SK-N-SH treated with all-trans-retinoic acid at 6 μM for 48 hours (cell line): ENCODE measurements around the gene ST6GALNAC1.

Source experiments
- ATAC-seq: fragments of 200-7000 bp; cut with Tn5 transposase; 3 replicates; pipeline ENCODE4 v1.9.1; 2020; ENCODE audit warnings: mild to moderate bottlenecking, moderate library complexity
- ARNTL ChIP-seq: fragments of 450-650 bp; formaldehyde crosslinking; IDR thresholded peaks from 2 replicates; pipeline ENCODE4 v1.5.0; 2020; ENCODE audit warnings: low read depth, mild to moderate bottlenecking, moderate library complexity, borderline replicate concordance
- BACH2 ChIP-seq: fragments of 250-450 bp; sonication (Bioruptor Pico); IDR thresholded peaks from 2 replicates; pipeline ENCODE4 v1.9.0; 2021; ENCODE audit warnings: mild to moderate bottlenecking, borderline replicate concordance
- CSDC2 ChIP-seq: fragments of 250-450 bp; sonication (Bioruptor Pico); IDR thresholded peaks from 2 replicates; pipeline ENCODE4 v1.5.0; 2020; ENCODE audit warnings: mild to moderate bottlenecking, moderate library complexity
- CSRNP3 ChIP-seq: fragments of 250-450 bp; sonication (Bioruptor Pico); IDR thresholded peaks from 2 replicates; pipeline ENCODE4 v1.5.1; 2021; ENCODE audit warnings: mild to moderate bottlenecking, moderate library complexity
- GLIS3 ChIP-seq: fragments of 250-450 bp; sonication (Bioruptor Pico); IDR thresholded peaks from 2 replicates; pipeline ENCODE4 v1.5.0; 2020; ENCODE audit warnings: mild to moderate bottlenecking, moderate library complexity
- ISL1 ChIP-seq: fragments of 250-450 bp; sonication (Bioruptor Pico); IDR thresholded peaks from 2 replicates; pipeline ENCODE4 v2.1.2; 2022; ENCODE audit warnings: mild to moderate bottlenecking, moderate library complexity
- OSR1 ChIP-seq: fragments of 250-450 bp; sonication (Bioruptor Pico); IDR thresholded peaks from 2 replicates; pipeline ENCODE4 v1.8.0; 2022; ENCODE audit warnings: moderate library complexity, mild to moderate bottlenecking, inconsistent platforms
- PPARA ChIP-seq: fragments of 250-450 bp; sonication (Bioruptor Pico); IDR thresholded peaks from 2 replicates; pipeline ENCODE4 v1.5.0; 2020; ENCODE audit warnings: mild to moderate bottlenecking, borderline replicate concordance
- RARB ChIP-seq: fragments of 250-450 bp; sonication (Bioruptor Pico); IDR thresholded peaks from 2 replicates; pipeline ENCODE4 v1.8.0; 2021; ENCODE audit warnings: mild to moderate bottlenecking, moderate library complexity
- SNAI2 ChIP-seq: fragments of 250-450 bp; sonication (Bioruptor Pico); IDR thresholded peaks from 2 replicates; pipeline ENCODE4 v1.5.0; 2020; ENCODE audit warnings: mild to moderate bottlenecking, moderate library complexity
- TCF4 ChIP-seq: fragments of 250-450 bp; sonication (Bioruptor Pico); IDR thresholded peaks from 2 replicates; pipeline ENCODE4 v1.8.0; 2021; ENCODE audit warnings: mild to moderate bottlenecking, moderate library complexity, borderline replicate concordance
- TOX ChIP-seq: fragments of 250-450 bp; sonication (Bioruptor Pico); IDR thresholded peaks from 2 replicates; pipeline ENCODE4 v1.8.0; 2021; ENCODE audit warnings: mild to moderate bottlenecking, moderate library complexity, borderline replicate concordance
- ZFP30 ChIP-seq: fragments of 450-650 bp; formaldehyde crosslinking; IDR thresholded peaks from 2 replicates; pipeline ENCODE4 v1.5.0; 2022; ENCODE audit warnings: mild to moderate bottlenecking, moderate library complexity
- ZNF565 ChIP-seq: fragments of 450-650 bp; formaldehyde crosslinking; conservative IDR thresholded peaks from 2 replicates; pipeline ENCODE4 v1.5.0; 2020; ENCODE audit warnings: low read depth, mild to moderate bottlenecking, moderate library complexity
- ZNF70 ChIP-seq: fragments of 450-650 bp; formaldehyde crosslinking; IDR thresholded peaks from 2 replicates; pipeline ENCODE4 v1.5.0; 2020; ENCODE audit warnings: mild to moderate bottlenecking, moderate library complexity
- TF ChIP-seq, protein P1 (sequence below): fragments of 250-450 bp; sonication (Bioruptor Pico); IDR thresholded peaks from 2 replicates; pipeline ENCODE4 v1.8.0; 2020; ENCODE audit warnings: mild to moderate bottlenecking, moderate library complexity, borderline replicate concordance
- TF ChIP-seq, protein P2 (sequence below): fragments of 250-450 bp; sonication (Bioruptor Pico); IDR thresholded peaks from 2 replicates; pipeline ENCODE4 v1.5.1; 2020; ENCODE audit warnings: low read depth, mild to moderate bottlenecking, moderate library complexity
- TF ChIP-seq, protein P3 (sequence below): fragments of 250-450 bp; sonication (Bioruptor Pico); IDR thresholded peaks from 2 replicates; pipeline ENCODE4 v1.5.0; 2020; ENCODE audit warnings: mild to moderate bottlenecking, moderate library complexity
- TF ChIP-seq, protein P4 (sequence below): fragments of 250-450 bp; sonication (Bioruptor Pico); IDR thresholded peaks from 2 replicates; pipeline ENCODE4 v1.8.0; 2021; ENCODE audit warnings: low read depth, mild to moderate bottlenecking, moderate library complexity, borderline replicate concordance

Gene ST6GALNAC1

GRCh38 chr17:76643553-76644148 is at the start of gene ST6GALNAC1:
ST6GALNAC1 (minus strand) TSS chr17:76643757; CDS start chr17:76643638, 119 bp downstream.
- no peak for ATAC-seq

DNA sequence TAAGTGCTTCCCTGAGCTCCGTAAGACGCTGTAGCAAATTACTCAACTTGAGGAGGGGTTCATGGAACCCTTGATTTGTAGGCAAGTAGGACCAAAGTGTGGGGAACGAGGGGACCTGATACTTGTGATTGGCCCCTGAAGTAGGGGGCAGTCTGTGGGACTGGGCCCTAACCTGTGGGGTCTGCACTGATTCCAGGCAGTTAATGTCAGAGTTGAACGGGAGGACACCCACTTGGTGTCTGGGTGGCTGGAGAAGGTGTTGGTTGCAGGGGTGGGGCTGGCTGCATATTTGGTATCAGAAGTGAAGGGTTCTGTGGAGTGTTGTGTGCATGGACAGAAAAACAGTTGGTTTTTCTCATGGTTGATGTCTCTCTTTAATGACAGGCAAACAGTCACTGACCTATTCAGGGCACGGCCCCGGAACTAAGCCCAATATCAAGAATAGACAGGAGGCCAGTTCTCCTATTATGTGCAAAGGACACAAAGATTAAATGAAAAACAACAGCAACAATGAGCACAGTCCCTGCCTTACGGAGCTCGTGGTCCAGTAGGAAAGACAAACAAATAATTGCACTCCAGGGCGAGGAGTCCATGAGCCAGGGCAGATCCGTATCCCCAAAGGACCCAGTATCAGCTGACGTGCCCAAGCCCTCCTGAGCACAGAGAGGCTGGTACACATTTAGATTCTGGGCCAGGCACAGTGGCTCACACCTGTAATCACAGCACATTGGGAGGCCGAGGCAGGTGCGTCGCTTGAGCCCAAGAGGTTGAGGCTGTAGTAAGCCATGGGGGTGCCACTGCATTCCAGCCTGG is 48.0 kb upstream of the ST6GALNAC1 start:
- ATAC-seq: no peak
- TF ChIP-seq, protein P1, sequence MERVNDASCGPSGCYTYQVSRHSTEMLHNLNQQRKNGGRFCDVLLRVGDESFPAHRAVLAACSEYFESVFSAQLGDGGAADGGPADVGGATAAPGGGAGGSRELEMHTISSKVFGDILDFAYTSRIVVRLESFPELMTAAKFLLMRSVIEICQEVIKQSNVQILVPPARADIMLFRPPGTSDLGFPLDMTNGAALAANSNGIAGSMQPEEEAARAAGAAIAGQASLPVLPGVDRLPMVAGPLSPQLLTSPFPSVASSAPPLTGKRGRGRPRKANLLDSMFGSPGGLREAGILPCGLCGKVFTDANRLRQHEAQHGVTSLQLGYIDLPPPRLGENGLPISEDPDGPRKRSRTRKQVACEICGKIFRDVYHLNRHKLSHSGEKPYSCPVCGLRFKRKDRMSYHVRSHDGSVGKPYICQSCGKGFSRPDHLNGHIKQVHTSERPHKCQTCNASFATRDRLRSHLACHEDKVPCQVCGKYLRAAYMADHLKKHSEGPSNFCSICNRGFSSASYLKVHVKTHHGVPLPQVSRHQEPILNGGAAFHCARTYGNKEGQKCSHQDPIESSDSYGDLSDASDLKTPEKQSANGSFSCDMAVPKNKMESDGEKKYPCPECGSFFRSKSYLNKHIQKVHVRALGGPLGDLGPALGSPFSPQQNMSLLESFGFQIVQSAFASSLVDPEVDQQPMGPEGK (CRISPR knock-in tag): no peak
- no peak for TF ChIP-seq RARB
- TF ChIP-seq GLIS3: no peak
- no peak for TF ChIP-seq ISL1
- TF ChIP-seq TOX (CRISPR knock-in tag): no peak
- TF ChIP-seq BACH2 (CRISPR knock-in tag): no peak
- no peak for TF ChIP-seq CSDC2 (CRISPR knock-in tag)
- TF ChIP-seq ZNF565 (CRISPR knock-in tag): no peak
- TF ChIP-seq, protein P2, sequence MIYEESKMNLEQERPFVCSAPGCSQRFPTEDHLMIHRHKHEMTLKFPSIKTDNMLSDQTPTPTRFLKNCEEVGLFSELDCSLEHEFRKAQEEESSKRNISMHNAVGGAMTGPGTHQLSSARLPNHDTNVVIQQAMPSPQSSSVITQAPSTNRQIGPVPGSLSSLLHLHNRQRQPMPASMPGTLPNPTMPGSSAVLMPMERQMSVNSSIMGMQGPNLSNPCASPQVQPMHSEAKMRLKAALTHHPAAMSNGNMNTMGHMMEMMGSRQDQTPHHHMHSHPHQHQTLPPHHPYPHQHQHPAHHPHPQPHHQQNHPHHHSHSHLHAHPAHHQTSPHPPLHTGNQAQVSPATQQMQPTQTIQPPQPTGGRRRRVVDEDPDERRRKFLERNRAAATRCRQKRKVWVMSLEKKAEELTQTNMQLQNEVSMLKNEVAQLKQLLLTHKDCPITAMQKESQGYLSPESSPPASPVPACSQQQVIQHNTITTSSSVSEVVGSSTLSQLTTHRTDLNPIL: no peak
- TF ChIP-seq PPARA (CRISPR knock-in tag): no peak
- TF ChIP-seq OSR1: no peak
- TF ChIP-seq, protein P3, sequence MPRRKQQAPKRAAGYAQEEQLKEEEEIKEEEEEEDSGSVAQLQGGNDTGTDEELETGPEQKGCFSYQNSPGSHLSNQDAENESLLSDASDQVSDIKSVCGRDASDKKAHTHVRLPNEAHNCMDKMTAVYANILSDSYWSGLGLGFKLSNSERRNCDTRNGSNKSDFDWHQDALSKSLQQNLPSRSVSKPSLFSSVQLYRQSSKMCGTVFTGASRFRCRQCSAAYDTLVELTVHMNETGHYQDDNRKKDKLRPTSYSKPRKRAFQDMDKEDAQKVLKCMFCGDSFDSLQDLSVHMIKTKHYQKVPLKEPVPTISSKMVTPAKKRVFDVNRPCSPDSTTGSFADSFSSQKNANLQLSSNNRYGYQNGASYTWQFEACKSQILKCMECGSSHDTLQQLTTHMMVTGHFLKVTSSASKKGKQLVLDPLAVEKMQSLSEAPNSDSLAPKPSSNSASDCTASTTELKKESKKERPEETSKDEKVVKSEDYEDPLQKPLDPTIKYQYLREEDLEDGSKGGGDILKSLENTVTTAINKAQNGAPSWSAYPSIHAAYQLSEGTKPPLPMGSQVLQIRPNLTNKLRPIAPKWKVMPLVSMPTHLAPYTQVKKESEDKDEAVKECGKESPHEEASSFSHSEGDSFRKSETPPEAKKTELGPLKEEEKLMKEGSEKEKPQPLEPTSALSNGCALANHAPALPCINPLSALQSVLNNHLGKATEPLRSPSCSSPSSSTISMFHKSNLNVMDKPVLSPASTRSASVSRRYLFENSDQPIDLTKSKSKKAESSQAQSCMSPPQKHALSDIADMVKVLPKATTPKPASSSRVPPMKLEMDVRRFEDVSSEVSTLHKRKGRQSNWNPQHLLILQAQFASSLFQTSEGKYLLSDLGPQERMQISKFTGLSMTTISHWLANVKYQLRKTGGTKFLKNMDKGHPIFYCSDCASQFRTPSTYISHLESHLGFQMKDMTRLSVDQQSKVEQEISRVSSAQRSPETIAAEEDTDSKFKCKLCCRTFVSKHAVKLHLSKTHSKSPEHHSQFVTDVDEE (CRISPR knock-in tag): no peak
- no peak for TF ChIP-seq CSRNP3 (CRISPR knock-in tag)
- TF ChIP-seq ARNTL (CRISPR knock-in tag): no peak

More at GRCh38 chr17:76643553-76644148, at the start of gene ST6GALNAC1:
- TF ChIP-seq GLIS3 (no peak), ZNF70 (CRISPR knock-in tag) (no peak), ARNTL (CRISPR knock-in tag) (no peak), TCF4 (no peak), RARB (no peak), ISL1 (no peak), ZNF565 (CRISPR knock-in tag) (no peak), SNAI2 (no peak)
- TF ChIP-seq, protein P2: no peak

DNA sequence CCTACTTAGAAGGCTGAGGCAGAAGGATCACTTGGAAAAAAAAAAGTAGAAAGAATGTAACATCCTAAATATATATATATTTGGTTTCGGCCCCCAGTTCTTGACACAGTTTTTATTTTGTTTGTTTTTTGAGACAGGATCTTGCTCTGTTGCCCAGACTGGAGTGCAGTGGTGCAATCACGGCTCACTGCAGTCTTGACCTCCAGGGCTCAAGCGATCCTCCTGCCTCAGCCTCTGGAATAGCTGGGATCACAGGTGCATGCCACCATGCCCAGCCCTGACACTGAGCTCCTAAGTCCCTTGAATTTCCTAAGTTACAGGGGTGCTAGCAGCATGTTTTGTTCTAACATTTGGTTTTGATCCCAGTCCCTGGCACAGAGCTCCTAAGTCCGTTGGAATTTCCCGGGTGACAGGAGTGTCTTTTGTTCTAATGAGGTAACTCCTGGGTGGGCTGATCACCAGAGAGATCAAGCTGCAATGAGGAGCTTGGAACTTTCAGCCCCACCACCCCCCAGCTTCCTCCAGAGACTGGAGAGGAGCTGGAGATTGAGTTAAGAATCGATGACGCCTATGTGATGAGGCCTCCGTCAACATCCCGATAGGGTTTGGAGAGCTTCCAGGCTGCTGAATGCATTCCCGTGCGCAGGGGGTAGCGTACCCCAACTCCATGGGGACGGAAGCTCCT is 47.2 kb upstream of the ST6GALNAC1 start:
- no peak for ATAC-seq
- no peak for TF ChIP-seq GLIS3
- TF ChIP-seq, protein P4, sequence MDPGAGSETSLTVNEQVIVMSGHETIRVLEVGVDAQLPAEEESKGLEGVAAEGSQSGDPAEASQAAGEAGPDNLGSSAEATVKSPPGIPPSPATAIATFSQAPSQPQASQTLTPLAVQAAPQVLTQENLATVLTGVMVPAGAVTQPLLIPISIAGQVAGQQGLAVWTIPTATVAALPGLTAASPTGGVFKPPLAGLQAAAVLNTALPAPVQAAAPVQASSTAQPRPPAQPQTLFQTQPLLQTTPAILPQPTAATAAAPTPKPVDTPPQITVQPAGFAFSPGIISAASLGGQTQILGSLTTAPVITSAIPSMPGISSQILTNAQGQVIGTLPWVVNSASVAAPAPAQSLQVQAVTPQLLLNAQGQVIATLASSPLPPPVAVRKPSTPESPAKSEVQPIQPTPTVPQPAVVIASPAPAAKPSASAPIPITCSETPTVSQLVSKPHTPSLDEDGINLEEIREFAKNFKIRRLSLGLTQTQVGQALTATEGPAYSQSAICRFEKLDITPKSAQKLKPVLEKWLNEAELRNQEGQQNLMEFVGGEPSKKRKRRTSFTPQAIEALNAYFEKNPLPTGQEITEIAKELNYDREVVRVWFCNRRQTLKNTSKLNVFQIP (CRISPR knock-in tag): no peak
- TF ChIP-seq ARNTL (CRISPR knock-in tag): no peak
- no peak for TF ChIP-seq ISL1
- no peak for TF ChIP-seq ZFP30 (CRISPR knock-in tag)
- no peak for TF ChIP-seq SNAI2
- TF ChIP-seq, protein P3 (CRISPR knock-in tag): no peak
- no peak for TF ChIP-seq ZNF565 (CRISPR knock-in tag)
- no peak for TF ChIP-seq BACH2 (CRISPR knock-in tag)
